ENCODE measurements around the gene LRRC4C.

GRCh38 chr11:40841231-40841630 is 618.2 kb downstream of the LRRC4C start:
- no peak for TF ChIP-seq CTCF (IDR thresholded peaks at IDR 0.05)
- TF ChIP-seq POLR2A (IDR thresholded peaks at IDR 0.05), result no peak
